Right lobe of liver (tissue), 6 donors: ENCODE measurements around the gene EHBP1L1. TPM values are rescaled to one million over a fixed set of nuclear protein-coding genes. Genes with fewer than 3 reads are reported as not detected.
"Not testable (repeated sequence)": the region's sequence is repeated elsewhere in the genome, so short reads cannot be mapped to it uniquely, and the experiment has no call there.

Experiments used
- ATAC-seq, 4 donors: fragments of 200-7000 bp; cut with Tn5 transposase; one replicate each; pipeline ENCODE4 v1.9.1; 2020; ENCODE audit warnings: mild to moderate bottlenecking in 4 of 4, moderate library complexity in 4 of 4
- DNase-seq, 3 donors: peaks; one replicate each; pipeline ENCODE4 v3.0.0-alpha.2; 2020
- H3K27ac ChIP-seq, 3 donors: fragments of 200-600 bp; one replicate each; pipeline ENCODE4 v1.8.0; 2022
- H3K27me3 ChIP-seq, 2 donors: fragments of 200-600 bp; one replicate each; pipeline ENCODE4 v1.8.0; 2022
- H3K36me3 ChIP-seq, 4 donors: fragments of 200-600 bp; sonication (generic) in 1 of 4; one replicate each; pipeline versions ENCODE4 v1.5.1 to v1.8.0; 2017 to 2022; ENCODE audit warnings: control low read depth in 1 of 4
- H3K4me1 ChIP-seq, 4 donors: fragments of 200-600 bp; sonication (generic) in 1 of 4; one replicate each; pipeline versions ENCODE4 v1.5.1 to v1.8.0; 2017 to 2022; ENCODE audit warnings: control low read depth in 1 of 4
- H3K4me3 ChIP-seq, 3 donors: fragments of 200-600 bp; one replicate each; pipeline ENCODE4 v1.8.0; 2022
- H3K9me3 ChIP-seq, 4 donors: fragments of 200-600 bp; sonication (generic) in 1 of 4; one replicate each; pipeline versions ENCODE4 v1.5.1 to v1.8.0; 2017 to 2022; ENCODE audit warnings: control low read depth in 1 of 4
- POLR2A ChIP-seq: fragments of 450-650 bp; IDR thresholded peaks from one replicate; pipeline ENCODE4 v1.6.1; 2017; ENCODE audit warnings: antibody characterized with exemption, mild to moderate bottlenecking
- WGBS: methylation state at CpG from one replicate; pipeline ENCODE4 v1.1.6; 2018; ENCODE audit warnings: low coverage, low lambda C conversion rate; ENCODE audit not compliant: insufficient coverage; ENCODE audit errors: missing lambda C conversion rate; 5-methylcytosine and 5-hydroxymethylcytosine counted together
- intact Hi-C, 2 donors: fragments of 100-400 bp; cut with DNase I; formaldehyde crosslinking; loops; one replicate each; pipeline versions ENCODE4 v1.11.2 to v1.14.1; 2022
- total RNA-seq, 6 experiments: library from RNA; depleted of rRNA in 2 of 6; stranded (reverse); fragments of >200 nt in 2 of 6; fragmentation: NEBNext Ultra II Directional in 3 of 6; extraction: Animal tissue kit (Norgen Biotek cat#: 25700) in 3 of 6; gene quantifications; one replicate each; pipeline versions ENCODE4 v1.1.0 to v1.2.4, GENCODE V29; 2016 to 2023
- TF ChIP-seq, protein P1 (sequence below), 4 donors: fragments of 200-600 bp in 3 of 4; fragments of 450-650 bp in 1 of 4; IDR thresholded peaks; one replicate each; pipeline versions ENCODE4 v1.5.1 to v1.8.0; 2016 to 2022; ENCODE audit warnings: antibody characterized with exemption in 4 of 4, mild to moderate bottlenecking in 2 of 4
- donor health status: DM: no; HTN: yes; CAD: no.
- donor health status: DM: no; HTN: no; CAD: no.
- donor health status: DM: no; HTN: no; CAD: no.
- donor health status: DM: no; HTN: yes; CAD: no.
- donor health status: DM: no; HTN: yes; CAD: no.

Gene EHBP1L1
- total RNA-seq, 6 experiments from 2014 or later, result 10.0 to 29.9 (median 13.7) TPM

DNA sequence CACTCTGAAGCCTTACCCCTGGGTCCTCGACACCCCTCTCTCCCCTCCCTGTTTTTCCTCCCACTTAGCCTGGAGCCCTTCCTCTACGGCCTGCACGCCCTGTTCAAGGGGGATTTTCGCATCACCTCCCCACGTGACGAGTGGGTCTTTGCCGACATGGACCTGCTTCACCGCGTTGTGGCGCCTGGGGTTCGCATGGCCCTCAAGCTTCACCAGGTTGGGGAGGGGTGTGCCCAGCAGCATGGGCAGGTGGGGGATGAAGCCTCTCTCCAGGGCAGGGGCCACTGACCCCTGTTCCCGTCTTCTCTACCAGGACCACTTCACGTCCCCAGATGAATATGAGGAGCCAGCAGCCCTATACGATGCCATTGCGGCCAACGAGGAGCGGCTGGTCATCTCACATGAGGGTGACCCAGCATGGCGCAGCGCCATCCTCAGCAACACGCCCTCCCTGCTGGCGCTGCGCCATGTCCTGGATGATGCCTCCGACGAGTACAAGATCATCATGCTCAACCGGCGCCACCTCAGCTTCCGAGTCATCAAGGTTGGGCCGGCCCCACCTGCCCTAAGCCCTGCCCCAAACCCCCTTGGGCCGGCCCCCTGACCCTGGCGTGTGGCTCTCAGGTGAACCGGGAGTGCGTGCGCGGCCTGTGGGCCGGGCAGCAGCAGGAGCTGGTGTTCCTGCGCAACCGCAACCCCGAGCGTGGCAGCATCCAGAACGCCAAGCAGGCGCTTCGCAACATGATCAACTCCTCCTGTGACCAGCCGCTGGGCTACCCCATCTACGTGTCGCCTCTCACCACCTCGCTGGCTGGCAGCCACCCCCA lies 59.3 kb downstream of the EHBP1L1 start:
- no peak overlapping the region for H3K4me3 ChIP-seq
- H3K9me3 ChIP-seq, result no peaks in the 10 kb centered on the region
- intact Hi-C loops, result no loop called here
- no peaks in the 10 kb centered on the region for H3K27me3 ChIP-seq
- peaks cover 0 to 31% (median 11%) of the 10 kb centered on the region in 4 donors for H3K36me3 ChIP-seq
- peaks cover 0 to 31% (median 11%) of the 10 kb centered on the region in 4 donors for H3K4me1 ChIP-seq
- TF ChIP-seq, protein P1, sequence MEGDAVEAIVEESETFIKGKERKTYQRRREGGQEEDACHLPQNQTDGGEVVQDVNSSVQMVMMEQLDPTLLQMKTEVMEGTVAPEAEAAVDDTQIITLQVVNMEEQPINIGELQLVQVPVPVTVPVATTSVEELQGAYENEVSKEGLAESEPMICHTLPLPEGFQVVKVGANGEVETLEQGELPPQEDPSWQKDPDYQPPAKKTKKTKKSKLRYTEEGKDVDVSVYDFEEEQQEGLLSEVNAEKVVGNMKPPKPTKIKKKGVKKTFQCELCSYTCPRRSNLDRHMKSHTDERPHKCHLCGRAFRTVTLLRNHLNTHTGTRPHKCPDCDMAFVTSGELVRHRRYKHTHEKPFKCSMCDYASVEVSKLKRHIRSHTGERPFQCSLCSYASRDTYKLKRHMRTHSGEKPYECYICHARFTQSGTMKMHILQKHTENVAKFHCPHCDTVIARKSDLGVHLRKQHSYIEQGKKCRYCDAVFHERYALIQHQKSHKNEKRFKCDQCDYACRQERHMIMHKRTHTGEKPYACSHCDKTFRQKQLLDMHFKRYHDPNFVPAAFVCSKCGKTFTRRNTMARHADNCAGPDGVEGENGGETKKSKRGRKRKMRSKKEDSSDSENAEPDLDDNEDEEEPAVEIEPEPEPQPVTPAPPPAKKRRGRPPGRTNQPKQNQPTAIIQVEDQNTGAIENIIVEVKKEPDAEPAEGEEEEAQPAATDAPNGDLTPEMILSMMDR (IDR thresholded peaks at IDR 0.05), result no peak
- no peak for TF ChIP-seq POLR2A
- DNase-seq (no peak), ATAC-seq (no peak)
- 100% methylated on average over 2 of the region's 46 CpGs for WGBS
- H3K27ac ChIP-seq, result no peak overlapping the region

DNA sequence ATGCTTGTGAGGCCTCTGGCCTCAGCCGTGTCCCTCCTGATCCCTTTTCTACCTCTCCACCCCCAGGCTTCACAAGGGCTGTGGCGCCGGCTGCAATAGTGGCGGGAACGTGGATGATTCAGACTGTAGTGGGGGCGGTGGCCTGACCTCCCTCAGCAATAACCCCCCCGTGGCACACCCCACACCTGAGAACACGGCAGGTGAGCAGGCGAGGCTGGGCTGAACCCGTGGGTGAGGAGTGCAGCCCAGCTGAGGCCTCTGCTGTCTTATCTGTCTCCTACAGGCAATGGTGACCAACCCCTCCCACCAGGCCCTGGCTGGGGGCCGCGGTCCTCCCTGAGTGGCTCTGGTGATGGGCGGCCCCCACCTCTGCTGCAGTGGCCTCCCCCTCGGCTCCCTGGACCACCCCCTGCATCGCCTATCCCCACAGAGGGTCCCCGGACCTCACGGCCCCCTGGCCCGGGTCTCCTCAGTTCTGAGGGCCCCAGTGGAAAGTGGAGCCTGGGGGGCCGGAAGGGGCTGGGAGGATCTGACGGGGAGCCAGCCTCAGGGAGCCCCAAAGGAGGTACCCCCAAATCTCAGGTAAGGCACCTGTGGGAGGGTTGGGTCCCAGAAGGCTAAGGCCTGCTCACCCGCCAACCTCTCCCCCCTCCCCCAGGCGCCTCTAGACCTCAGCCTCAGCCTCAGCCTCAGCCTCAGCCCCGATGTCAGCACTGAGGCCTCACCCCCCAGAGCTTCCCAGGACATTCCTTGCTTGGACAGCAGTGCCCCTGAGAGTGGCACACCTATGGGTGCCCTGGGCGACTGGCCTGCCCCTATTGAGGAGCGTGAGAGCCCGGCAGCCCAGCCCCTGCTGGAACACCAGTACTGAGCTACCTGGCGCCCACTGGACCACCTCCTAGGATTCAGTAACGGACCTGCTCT lies 60.5 kb downstream of the EHBP1L1 start:
- DNase-seq (no peak), ATAC-seq (no peak)
- peaks cover 0 to 22% (median 11%) of the 10 kb centered on the region in 4 donors for H3K36me3 ChIP-seq
- H3K4me1 ChIP-seq, result peaks cover 0 to 31% (median 11%) of the 10 kb centered on the region in 4 donors
- intact Hi-C loops, result no loop called here
- H3K9me3 ChIP-seq, result no peaks in the 10 kb centered on the region
- 91% methylated on average over 9 of the region's 28 CpGs for WGBS
- H3K4me3 ChIP-seq, result no peak overlapping the region
- no peak overlapping the region for H3K27ac ChIP-seq
- TF ChIP-seq POLR2A, result no peak
- TF ChIP-seq, protein P1 (IDR thresholded peaks at IDR 0.05), result no peak
- no peaks in the 10 kb centered on the region for H3K27me3 ChIP-seq

DNA sequence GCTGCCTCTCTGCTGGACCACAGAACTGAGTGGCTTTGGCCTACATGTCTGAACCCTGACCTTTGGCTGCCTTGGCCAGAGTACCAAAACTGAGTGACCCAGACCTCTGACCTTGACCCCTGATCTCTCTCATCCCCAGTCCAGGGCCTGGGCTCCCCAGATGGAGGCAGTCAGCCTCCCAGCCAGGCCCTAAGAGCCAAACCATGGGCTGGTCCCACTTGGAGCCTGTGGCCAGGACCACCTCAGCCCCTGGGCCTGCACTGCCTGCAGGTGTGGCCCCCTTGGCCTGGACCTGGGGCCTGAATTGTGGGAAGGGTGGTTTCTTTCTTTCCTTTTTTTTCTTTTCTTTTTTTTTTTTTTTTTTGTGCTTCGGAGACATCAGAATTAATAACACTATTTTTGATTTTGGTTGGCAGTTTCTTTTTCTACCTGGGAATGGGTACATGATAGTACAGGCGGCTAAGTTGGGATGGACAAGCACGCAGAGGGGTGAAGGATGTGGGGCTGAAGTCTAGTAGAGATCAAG lies 61.2 kb downstream of the EHBP1L1 start:
- WGBS, result 82% methylated on average over 2 of the region's 3 CpGs
- no peaks in the 10 kb centered on the region for H3K27me3 ChIP-seq
- ATAC-seq (no peak), DNase-seq (no peak)
- peak overlapping the region in 1 of 3 donors; percentile 65 for H3K4me3 ChIP-seq
- H3K4me1 ChIP-seq, result peaks cover 0 to 31% (median 11%) of the 10 kb centered on the region in 4 donors
- H3K9me3 ChIP-seq, result no peaks in the 10 kb centered on the region
- intact Hi-C loops, result no loop called here
- peaks cover 0 to 22% (median 11%) of the 10 kb centered on the region in 4 donors for H3K36me3 ChIP-seq
- TF ChIP-seq, protein P1 (IDR thresholded peaks at IDR 0.05), result no peak
- TF ChIP-seq POLR2A, result no peak
- peak overlapping the region in 2 of 3 donors; percentile 3 to 80 for H3K27ac ChIP-seq

DNA sequence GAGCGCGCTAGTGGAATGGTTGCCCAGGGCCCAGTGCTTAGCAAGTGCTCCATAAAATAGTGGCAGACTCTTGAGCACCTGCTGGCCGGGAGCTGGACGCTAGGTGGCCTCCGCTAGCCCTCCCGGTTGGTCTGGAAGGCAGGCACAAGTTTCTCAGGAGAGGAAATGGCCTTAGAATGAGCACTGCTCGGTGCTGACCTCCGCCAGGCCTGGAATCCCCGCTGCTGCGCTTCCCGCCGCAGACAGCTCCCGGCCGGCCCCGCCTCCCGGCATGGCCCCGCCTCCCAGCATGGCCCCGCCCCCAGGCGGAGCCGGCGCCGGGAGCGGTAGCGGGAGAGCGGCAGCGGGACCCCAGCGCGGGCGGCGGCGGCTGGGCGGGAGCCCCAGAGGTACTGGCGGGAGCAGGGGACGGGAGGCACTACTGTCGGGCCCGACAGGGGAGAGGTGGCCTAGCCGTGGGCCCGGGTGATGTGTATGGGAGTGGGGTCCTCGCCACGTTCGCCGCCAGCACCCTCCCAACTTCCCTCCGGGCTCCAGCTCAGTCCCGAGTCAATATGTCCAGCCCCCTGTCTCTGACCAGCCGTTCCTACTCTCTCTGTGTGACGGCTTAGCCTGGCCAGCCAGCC lies 62.1 kb downstream of the EHBP1L1 start, which contains the start of gene SIPA1:
Gene SIPA1, plus strand, starts transcription at position 308 of the 626 bp plus-strand sequence. CDS start 2,821 bp downstream, outside the sequence.
- TF ChIP-seq, protein P1 (IDR thresholded peaks at IDR 0.05), result peak; percentile 30 to 37 (median 34)
- peak; percentile 79 for TF ChIP-seq POLR2A
- H3K4me3 ChIP-seq, result peak within 1 kb of the TSS; percentile 58 to 79 (median 65)
- WGBS, result 0% methylated on average over 6 of the region's 46 CpGs
- ATAC-seq (peak; percentile 82 to 87 (median 84)), DNase-seq (peak; percentile 83 to 87 (median 84))
- H3K4me1 ChIP-seq, result peaks cover 0 to 30% (median 11%) of the 10 kb centered on the region in 4 donors
- no peaks in the 10 kb centered on the region for H3K27me3 ChIP-seq
- no peaks in the 10 kb centered on the region for H3K9me3 ChIP-seq
- H3K36me3 ChIP-seq, result peaks cover 0 to 22% (median 11%) of the 10 kb centered on the region in 4 donors
- H3K27ac ChIP-seq, result peak within 1 kb of the TSS; percentile 76 to 80 (median 77)
- intact Hi-C loops, result no loop called here

DNA sequence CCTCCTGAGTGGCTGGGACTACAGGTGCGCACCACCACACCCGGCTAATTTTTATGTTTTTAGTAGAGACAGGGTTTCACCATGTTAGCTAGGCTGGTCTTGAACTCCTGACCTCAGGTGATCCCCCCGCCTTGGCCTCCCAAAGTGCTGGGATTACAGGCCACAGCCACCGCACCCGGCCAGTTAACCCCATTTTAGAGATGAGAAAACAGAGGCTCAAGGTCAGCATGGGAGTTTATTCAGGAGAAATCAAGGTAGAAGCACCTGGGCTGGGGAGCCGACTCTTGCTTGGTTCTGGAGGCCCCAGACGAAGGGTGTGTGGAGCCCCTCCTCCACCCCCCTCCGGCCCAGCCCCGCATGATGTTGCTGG lies 63.4 kb downstream of the EHBP1L1 start:
- H3K9me3 ChIP-seq, DNase-seq, ATAC-seq, H3K27me3 ChIP-seq, intact Hi-C loops: not testable (repeated sequence)
- WGBS, result 73% methylated on average over 6 of the region's 9 CpGs
- H3K36me3 ChIP-seq, result peaks cover 0 to 22% (median 11%) of the 10 kb centered on the region in 4 donors
- H3K4me1 ChIP-seq, result peaks cover 0 to 21% (median 7%) of the 10 kb centered on the region in 4 donors
- H3K27ac ChIP-seq, result peak overlapping the region; percentile 76 to 80 (median 77)
- peak overlapping the region in 2 of 3 donors; percentile 58 to 65 for H3K4me3 ChIP-seq
